Stimulated activated memory B cell treated with anti-CD40 and anti-IgM and Interleukin-4, amounts not matched to agents 10 μg/mL and 1 μg/mL and 100 μg/mL, for 72 hours (primary cell): ENCODE data around the gene GUCY2D.

Experiments
- ATAC-seq: fragments of 150-1000 bp; cut with Tn5 transposase; 2 replicates; pipeline ENCODE4 v1.10.0; 2021
- H3K27ac Mint-ChIP-seq: one replicate; pipeline ENCODE4 v1.8.0; 2022; ENCODE audit warnings: mild to moderate bottlenecking, mixed read lengths
- H3K27me3 Mint-ChIP-seq: one replicate; pipeline ENCODE4 v1.8.0; 2022; ENCODE audit warnings: mixed read lengths
- H3K36me3 Mint-ChIP-seq: one replicate; pipeline ENCODE4 v1.8.0; 2022; ENCODE audit warnings: mixed read lengths
- H3K4me1 Mint-ChIP-seq: one replicate; pipeline ENCODE4 v1.8.0; 2022; ENCODE audit warnings: mixed read lengths
- H3K4me3 Mint-ChIP-seq: one replicate; pipeline ENCODE4 v1.8.0; 2022; ENCODE audit warnings: mild to moderate bottlenecking, moderate library complexity, mixed read lengths
- H3K9me3 Mint-ChIP-seq: one replicate; pipeline ENCODE4 v1.8.0; 2022; ENCODE audit warnings: mixed read lengths

Gene GUCY2D

DNA sequence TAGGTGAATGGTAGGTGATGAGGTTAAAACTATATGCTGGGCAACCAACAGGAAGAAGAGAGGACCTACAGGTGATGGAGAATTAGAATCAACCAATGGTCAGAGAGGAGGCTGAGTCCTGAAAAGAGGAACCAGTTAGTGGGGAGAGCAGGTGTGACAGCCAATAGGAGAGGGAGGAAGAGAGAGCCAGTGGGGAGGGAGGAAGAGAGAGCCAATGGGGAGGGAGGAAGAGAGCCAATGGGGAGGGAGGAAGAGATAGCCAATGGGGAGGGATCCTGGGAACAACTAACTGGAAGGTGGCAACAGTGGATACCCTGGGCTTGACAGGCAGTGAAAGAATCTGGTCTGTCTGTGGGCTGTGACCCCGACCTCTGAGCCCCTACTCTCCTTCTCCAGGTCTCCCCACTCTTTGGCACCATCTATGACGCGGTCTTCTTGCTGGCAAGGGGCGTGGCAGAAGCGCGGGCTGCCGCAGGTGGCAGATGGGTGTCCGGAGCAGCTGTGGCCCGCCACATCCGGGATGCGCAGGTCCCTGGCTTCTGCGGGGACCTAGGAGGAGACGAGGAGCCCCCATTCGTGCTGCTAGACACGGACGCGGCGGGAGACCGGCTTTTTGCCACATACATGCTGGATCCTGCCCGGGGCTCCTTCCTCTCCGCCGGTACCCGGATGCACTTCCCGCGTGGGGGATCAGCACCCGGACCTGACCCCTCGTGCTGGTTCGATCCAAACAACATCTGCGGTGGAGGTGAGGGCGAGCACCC, 3.7 kb downstream of the GUCY2D start:
- Mint-ChIP-seq H3K4me3 (no peak overlapping the region), H3K27me3 (peaks cover 40% of the 10 kb centered on the region), H3K4me1 (peaks cover 17% of the 10 kb centered on the region), H3K9me3 (peaks cover 4% of the 10 kb centered on the region), H3K36me3 (no peaks in the 10 kb centered on the region), H3K27ac (no peak overlapping the region)
- ATAC-seq: no peak

DNA sequence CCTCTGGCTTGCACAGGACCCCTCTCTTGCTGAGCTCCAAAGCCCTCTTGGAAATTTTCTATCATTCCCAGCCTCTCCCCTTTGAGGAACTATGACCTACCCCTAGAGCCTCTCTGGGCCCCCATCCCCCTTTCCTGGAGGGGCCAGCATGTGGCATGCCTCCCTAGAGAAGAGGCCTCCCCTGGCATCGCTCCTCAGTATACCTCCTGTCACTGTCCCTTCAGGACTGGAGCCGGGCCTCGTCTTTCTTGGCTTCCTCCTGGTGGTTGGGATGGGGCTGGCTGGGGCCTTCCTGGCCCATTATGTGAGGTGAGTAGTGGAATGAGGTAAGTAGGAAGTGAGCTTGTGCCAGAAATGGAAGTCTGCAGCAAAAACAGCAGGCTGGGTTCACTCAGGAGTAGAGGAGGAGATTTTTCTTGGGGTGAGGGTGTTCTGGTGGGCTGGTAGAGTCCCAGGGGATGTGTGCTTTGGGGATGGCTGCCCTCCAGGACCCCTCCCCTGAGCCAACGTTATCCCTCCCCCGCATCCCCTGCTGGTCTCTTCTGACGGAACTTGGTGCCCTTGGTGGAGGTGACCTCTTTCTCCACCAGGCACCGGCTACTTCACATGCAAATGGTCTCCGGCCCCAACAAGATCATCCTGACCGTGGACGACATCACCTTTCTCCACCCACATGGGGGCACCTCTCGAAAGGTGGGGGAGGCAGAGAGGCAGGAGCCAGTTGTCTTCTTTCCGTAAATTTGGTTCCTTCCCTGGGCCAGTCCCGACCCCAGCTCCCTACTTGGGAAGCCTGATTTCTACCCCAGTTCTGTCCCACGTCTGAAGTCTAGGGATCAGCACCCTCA, 4.6 kb downstream of the GUCY2D start:
- no peak for ATAC-seq
- Mint-ChIP-seq H3K27ac (no peak overlapping the region), H3K4me3 (no peak overlapping the region), H3K27me3 (peaks cover 32% of the 10 kb centered on the region), H3K36me3 (no peaks in the 10 kb centered on the region), H3K9me3 (peaks cover 4% of the 10 kb centered on the region), H3K4me1 (peaks cover 12% of the 10 kb centered on the region)

DNA sequence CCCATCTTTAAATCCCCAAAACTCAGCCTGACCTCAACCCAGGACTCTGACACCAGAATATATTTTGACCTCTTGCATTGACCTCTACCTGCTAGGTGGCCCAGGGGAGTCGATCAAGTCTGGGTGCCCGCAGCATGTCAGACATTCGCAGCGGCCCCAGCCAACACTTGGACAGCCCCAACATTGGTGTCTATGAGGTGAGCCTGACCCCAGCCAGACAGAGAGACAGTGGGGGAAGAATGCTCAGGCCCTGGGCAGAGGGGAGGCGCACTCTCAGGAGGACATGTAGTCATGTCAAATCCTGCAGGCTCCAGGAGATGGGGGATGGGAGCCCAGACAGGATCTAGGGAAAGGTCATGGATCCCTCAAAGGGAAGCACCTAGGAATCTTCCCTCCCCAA, 5.4 kb downstream of the GUCY2D start:
- no peaks in the 10 kb centered on the region for H3K36me3 Mint-ChIP-seq
- H3K4me1 Mint-ChIP-seq: peaks cover 7% of the 10 kb centered on the region
- H3K27ac Mint-ChIP-seq: no peak overlapping the region
- H3K9me3 Mint-ChIP-seq: peaks cover 4% of the 10 kb centered on the region
- peaks cover 27% of the 10 kb centered on the region for H3K27me3 Mint-ChIP-seq
- no peak overlapping the region for H3K4me3 Mint-ChIP-seq
- no peak for ATAC-seq

DNA sequence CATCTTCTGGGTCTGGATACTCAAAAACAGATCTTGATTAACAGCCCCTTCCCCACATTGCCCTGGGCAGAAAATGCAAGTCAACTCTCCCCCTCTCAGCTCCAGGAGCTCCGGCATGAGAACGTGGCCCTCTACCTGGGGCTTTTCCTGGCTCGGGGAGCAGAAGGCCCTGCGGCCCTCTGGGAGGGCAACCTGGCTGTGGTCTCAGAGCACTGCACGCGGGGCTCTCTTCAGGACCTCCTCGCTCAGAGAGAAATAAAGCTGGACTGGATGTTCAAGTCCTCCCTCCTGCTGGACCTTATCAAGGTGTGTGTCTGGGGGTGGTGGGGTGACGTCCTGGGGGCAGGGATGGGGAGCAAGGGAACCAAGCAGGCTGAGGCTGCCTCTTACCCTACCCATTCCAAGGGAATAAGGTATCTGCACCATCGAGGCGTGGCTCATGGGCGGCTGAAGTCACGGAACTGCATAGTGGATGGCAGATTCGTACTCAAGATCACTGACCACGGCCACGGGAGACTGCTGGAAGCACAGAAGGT, 9.7 kb downstream of the GUCY2D start:
- Mint-ChIP-seq H3K27ac (no peak overlapping the region), H3K36me3 (no peaks in the 10 kb centered on the region), H3K4me3 (no peak overlapping the region), H3K27me3 (peaks cover 45% of the 10 kb centered on the region), H3K9me3 (no peaks in the 10 kb centered on the region), H3K4me1 (peaks cover 25% of the 10 kb centered on the region)
- ATAC-seq: no peak

DNA sequence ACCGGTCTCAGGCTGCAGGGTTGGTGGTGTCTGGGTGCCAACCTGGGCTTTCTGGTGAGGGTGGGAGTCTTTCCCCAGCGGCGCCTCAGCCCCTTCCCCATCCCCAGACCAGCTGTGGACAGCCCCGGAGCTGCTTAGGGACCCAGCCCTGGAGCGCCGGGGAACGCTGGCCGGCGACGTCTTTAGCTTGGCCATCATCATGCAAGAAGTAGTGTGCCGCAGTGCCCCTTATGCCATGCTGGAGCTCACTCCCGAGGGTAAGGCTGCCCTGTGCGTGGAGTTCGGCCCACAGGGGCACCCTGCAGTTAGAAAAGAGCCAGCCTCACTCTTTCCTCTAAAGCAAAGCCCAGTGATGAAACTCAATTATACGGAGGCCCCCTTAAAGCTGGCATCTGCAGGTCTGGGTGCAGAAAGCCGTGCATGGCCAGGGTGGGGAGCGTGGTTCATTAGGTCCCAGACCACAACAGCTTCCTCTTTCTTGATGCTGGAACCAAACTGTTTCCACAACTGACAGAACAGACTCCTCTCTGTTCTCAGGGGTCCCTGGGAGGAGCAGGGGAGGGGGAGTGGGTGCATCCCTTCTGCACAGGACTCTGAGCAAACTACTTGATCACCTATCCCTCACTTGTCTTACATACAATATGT, 10.7 kb downstream of the GUCY2D start:
- Mint-ChIP-seq H3K36me3 (no peaks in the 10 kb centered on the region), H3K9me3 (no peaks in the 10 kb centered on the region), H3K4me3 (no peak overlapping the region), H3K4me1 (peaks cover 25% of the 10 kb centered on the region), H3K27ac (no peak overlapping the region), H3K27me3 (peaks cover 46% of the 10 kb centered on the region)
- peak; percentile 68 for ATAC-seq

DNA sequence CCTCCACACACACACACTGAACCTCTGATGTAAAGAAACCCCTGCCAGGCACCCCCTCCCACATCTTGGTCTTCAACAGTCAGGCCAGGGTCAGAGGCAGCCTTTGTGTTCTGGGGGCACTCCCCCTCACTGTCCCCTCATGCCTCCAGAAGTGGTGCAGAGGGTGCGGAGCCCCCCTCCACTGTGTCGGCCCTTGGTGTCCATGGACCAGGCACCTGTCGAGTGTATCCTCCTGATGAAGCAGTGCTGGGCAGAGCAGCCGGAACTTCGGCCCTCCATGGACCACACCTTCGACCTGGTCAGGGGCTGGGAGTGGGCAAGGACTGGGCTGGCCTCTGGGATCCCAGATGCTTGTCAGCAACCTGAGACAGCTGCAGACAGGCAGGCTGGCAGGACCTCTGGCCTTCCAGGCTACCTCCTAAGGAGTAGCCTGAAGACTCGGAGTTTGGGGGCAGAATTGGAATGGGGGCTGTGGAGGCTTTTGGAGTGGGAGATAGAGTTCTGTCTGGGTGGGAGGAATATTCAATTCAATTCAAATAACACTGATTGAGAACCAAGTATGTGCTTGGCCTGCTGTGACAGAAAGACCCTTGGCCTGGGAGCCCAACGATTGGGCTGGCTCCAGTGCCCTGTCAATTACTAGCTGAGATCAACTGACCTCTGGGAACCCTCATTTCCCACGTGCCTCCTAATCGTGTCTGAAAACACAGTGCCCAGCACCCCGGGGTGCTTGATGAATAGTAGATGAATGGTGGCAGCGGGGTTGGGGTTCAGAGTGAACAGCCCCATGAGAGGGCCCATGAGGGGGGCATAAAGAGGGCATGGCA, 11.5 kb downstream of the GUCY2D start:
- no peaks in the 10 kb centered on the region for H3K36me3 Mint-ChIP-seq
- peaks cover 49% of the 10 kb centered on the region for H3K27me3 Mint-ChIP-seq
- no peaks in the 10 kb centered on the region for H3K9me3 Mint-ChIP-seq
- H3K4me1 Mint-ChIP-seq: peaks cover 25% of the 10 kb centered on the region
- no peak overlapping the region for H3K4me3 Mint-ChIP-seq
- ATAC-seq: peak; percentile 3
- H3K27ac Mint-ChIP-seq: no peak overlapping the region

DNA sequence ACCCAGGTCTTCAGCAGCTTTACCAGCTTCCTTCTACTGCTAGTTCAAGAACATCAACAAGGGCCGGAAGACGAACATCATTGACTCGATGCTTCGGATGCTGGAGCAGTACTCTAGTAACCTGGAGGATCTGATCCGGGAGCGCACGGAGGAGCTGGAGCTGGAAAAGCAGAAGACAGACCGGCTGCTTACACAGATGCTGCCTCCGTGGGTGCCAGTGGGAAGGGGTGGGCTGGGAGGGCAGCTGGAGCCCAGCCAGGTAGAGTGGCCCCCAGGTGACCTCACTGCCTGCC, 12.1 kb downstream of the GUCY2D start:
- no peak overlapping the region for H3K4me3 Mint-ChIP-seq
- peaks cover 28% of the 10 kb centered on the region for H3K4me1 Mint-ChIP-seq
- peaks cover 54% of the 10 kb centered on the region for H3K27me3 Mint-ChIP-seq
- no peaks in the 10 kb centered on the region for H3K9me3 Mint-ChIP-seq
- H3K36me3 Mint-ChIP-seq: no peaks in the 10 kb centered on the region
- ATAC-seq: no peak
- no peak overlapping the region for H3K27ac Mint-ChIP-seq

DNA sequence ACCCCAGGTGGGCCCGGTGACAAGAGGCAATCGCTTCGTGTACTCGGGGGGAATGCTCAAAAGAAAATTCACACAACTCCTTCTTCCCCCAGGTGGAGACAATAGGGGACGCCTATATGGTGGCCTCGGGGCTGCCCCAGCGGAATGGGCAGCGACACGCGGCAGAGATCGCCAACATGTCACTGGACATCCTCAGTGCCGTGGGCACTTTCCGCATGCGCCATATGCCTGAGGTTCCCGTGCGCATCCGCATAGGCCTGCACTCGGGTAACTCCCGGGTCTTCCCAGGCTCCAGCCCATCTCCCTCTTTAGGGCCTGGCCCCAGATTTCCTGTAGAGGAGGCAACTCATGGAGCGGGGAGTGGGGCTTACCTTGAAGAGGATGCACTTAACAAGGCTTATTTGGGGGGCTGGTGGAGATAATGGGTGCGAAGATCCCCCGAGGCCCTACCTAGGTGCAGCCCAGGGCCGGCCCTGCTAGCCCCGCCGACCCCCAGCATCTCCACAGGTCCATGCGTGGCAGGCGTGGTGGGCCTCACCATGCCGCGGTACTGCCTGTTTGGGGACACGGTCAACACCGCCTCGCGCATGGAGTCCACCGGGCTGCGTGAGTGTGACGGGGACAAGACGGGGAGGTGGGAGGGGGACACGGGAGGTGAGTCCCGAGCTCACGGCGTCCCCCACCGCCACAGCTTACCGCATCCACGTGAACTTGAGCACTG, 13.0 kb downstream of the GUCY2D start:
- ATAC-seq: no peak
- Mint-ChIP-seq H3K4me3 (no peak overlapping the region), H3K9me3 (no peaks in the 10 kb centered on the region), H3K27ac (no peak overlapping the region), H3K36me3 (no peaks in the 10 kb centered on the region), H3K4me1 (peaks cover 31% of the 10 kb centered on the region), H3K27me3 (peaks cover 63% of the 10 kb centered on the region)

DNA sequence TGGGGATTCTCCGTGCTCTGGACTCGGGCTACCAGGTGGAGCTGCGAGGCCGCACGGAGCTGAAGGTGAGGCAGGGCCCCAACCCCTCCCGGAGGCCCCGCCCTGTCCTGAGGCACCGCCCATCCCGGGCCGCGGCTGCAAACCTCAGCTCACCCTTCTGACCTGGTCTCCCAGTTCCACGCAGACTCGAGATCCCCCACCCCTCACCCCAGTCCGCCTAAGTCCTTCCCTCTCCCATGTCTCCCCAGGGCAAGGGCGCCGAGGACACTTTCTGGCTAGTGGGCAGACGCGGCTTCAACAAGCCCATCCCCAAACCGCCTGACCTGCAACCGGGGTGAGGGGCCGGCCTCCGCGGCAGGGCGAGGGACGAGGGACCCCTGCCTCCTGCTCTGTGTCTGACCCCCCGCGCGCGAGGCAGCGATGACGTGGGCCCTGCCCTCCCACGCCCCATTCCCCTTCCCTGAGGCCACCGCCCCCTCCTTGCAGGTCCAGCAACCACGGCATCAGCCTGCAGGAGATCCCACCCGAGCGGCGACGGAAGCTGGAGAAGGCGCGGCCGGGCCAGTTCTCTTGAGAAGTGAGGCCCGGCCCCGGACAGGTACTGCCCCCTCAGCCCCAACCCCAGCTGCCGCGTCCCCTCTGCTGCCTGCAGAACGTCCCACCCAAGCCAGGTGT, 13.7 kb downstream of the GUCY2D start:
- no peaks in the 10 kb centered on the region for H3K36me3 Mint-ChIP-seq
- H3K4me1 Mint-ChIP-seq: peaks cover 31% of the 10 kb centered on the region
- peak overlapping the region; percentile 61 for H3K4me3 Mint-ChIP-seq
- H3K27me3 Mint-ChIP-seq: peaks cover 70% of the 10 kb centered on the region
- ATAC-seq: no peak
- H3K27ac Mint-ChIP-seq: no peak overlapping the region
- no peaks in the 10 kb centered on the region for H3K9me3 Mint-ChIP-seq

DNA sequence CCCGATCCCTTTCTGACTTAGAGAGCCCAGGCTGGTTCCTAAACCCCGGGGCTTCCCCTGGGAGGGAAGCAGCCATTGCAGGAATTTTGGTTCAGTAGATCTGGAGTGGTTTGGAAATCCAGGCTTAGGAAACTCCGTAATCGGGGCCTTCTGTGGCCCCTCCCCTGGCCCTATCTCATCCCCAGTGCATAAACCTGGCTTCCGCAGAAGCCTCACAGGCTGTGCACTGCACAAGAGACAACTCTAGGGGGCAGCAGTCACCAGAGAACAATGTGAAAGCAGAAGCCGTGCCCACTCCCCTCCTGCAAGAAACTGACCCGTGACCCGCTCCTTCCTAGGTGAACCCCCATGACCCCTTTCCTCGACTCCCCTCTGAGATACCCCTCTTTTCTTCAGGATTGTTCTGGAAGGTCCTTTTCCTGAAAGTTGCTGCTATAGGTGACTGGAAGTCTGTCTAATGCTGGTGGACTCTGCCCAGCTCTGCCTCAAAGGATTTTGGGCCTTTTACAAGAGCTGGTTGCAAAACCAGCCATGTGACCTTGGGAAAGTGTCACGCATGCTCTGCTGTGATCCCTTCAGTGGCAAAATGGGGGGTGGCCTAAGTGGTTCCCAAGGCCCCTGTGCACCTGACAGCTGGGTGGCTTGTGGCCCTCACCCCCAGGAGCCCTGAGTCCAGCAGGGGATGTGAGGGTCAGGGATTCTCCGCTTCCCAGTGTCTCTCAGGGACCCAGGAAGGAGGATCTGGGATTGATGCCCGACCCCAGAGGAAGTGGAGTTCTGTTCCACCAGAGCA, 14.4 kb downstream of the GUCY2D start:
- peaks cover 76% of the 10 kb centered on the region for H3K27me3 Mint-ChIP-seq
- no peaks in the 10 kb centered on the region for H3K36me3 Mint-ChIP-seq
- H3K4me1 Mint-ChIP-seq: peaks cover 31% of the 10 kb centered on the region
- peak overlapping the region; percentile 61 for H3K4me3 Mint-ChIP-seq
- no peak overlapping the region for H3K27ac Mint-ChIP-seq
- peak; percentile 28 for ATAC-seq
- no peaks in the 10 kb centered on the region for H3K9me3 Mint-ChIP-seq

DNA sequence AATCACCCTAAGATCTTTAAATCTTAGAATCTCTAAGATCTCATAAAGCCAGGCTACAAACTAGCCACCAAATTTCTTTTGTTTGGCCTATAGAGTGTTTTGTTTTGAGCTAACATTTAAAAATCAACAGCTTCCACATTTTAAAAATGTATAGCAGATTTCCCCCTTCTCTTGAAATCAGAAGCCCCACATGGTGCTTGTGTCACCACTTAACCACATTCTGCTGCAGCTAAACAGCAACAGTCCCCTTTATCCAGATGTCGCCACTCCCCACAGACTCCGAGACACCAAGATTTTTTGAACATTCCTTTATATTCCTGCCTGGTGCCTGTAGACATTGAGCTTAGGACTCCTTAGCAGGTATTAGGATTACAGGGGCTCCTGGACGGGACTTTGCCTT, 16.0 kb downstream of the GUCY2D start:
- Mint-ChIP-seq H3K4me1 (peaks cover 25% of the 10 kb centered on the region), H3K27ac (no peak overlapping the region), H3K27me3 (peaks cover 69% of the 10 kb centered on the region), H3K9me3 (no peaks in the 10 kb centered on the region), H3K36me3 (no peaks in the 10 kb centered on the region), H3K4me3 (no peak overlapping the region)
- ATAC-seq: no peak

DNA sequence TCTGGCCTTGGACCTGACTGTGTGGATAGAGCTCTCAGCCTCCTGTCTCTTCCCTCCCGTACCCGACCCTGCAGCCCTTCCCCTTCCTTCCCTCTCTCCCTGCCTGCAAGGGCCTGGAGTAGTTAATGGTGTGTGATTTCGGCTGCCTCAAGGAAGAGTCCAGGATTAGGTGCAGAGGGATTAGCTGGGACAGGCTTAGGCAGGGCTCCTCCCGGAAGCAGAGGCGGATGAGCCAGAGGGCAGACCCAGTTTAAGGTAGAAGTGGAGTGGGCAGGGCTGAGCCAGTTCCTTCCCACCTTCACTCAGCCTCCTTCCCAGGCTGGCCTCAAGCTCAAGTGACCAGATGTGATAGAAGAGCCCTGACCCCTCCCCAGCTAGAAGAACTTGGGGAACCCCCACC, 16.8 kb downstream of the GUCY2D start:
- Mint-ChIP-seq H3K9me3 (no peaks in the 10 kb centered on the region), H3K36me3 (no peaks in the 10 kb centered on the region), H3K27ac (no peak overlapping the region), H3K4me3 (no peak overlapping the region), H3K27me3 (peaks cover 63% of the 10 kb centered on the region), H3K4me1 (peaks cover 17% of the 10 kb centered on the region)
- no peak for ATAC-seq
